Measurements from ENCODE around the gene NUDT7. TPM values are rescaled to one million over a fixed set of nuclear protein-coding genes. Genes with fewer than 3 reads are reported as not detected.

NUDT7 gene
- total RNA-seq, 1 donor: 5.1 TPM

GRCh38 chr16:77705351-77705750 lies 17.0 kb upstream of the NUDT7 start:
- no peaks in the 10 kb centered on the region for H3K4me1 ChIP-seq (ENCODE audit: insufficient read depth, low read length)
- H3K27me3 ChIP-seq (ENCODE audit: insufficient read depth, low read length): no peaks in the 10 kb centered on the region
- no peaks in the 10 kb centered on the region for H4K20me1 ChIP-seq (ENCODE audit: insufficient read depth, low read length)
- no peaks in the 10 kb centered on the region for H3K79me2 ChIP-seq (ENCODE audit: insufficient read depth, low read length)
- no peak for TF ChIP-seq CTCF (IDR thresholded peaks at IDR 0.05; ENCODE audit: extremely low read depth, low read depth, low read length)
- H3K36me3 ChIP-seq (ENCODE audit: insufficient read depth, low read length): no peaks in the 10 kb centered on the region
- H2AFZ ChIP-seq (ENCODE audit: low read length): no peak overlapping the region
- no peak overlapping the region for H3K4me2 ChIP-seq (ENCODE audit: insufficient read depth, low read length)
- no peak overlapping the region for H3K4me3 ChIP-seq (ENCODE audit: insufficient read depth, low read length)
- H3K27ac ChIP-seq (ENCODE audit: low read depth, low read length): no peak overlapping the region
- DNase-seq (ENCODE audit: insufficient read length, low spot score, missing footprints): no peak
- H3K9me3 ChIP-seq (ENCODE audit: low read depth, low read length): no peaks in the 10 kb centered on the region

- Histone ChIP-seq H2AFZ (ENCODE audit: low read length) (no peak overlapping the region), H3K36me3 (ENCODE audit: insufficient read depth, low read length) (no peaks in the 10 kb centered on the region), H3K4me3 (ENCODE audit: insufficient read depth, low read length) (no peak overlapping the region), H3K9me3 (ENCODE audit: low read depth, low read length) (no peaks in the 10 kb centered on the region), H3K4me1 (ENCODE audit: insufficient read depth, low read length) (no peaks in the 10 kb centered on the region), H3K79me2 (ENCODE audit: insufficient read depth, low read length) (no peaks in the 10 kb centered on the region), H3K27ac (ENCODE audit: low read depth, low read length) (no peak overlapping the region), H4K20me1 (ENCODE audit: insufficient read depth, low read length) (no peaks in the 10 kb centered on the region), H3K27me3 (ENCODE audit: insufficient read depth, low read length) (no peaks in the 10 kb centered on the region), H3K4me2 (ENCODE audit: insufficient read depth, low read length) (no peak overlapping the region)
- DNase-seq (ENCODE audit: insufficient read length, low spot score, missing footprints): no peak
- no peak for TF ChIP-seq CTCF (IDR thresholded peaks at IDR 0.05; ENCODE audit: extremely low read depth, low read depth, low read length)
These were observed 11.1 kb upstream of the NUDT7 start for GRCh38 chr16:77711179-77711578.

GRCh38 chr16:77711775-77712174 lies 10.5 kb upstream of the NUDT7 start:
- H3K4me3 ChIP-seq (ENCODE audit: insufficient read depth, low read length): peak overlapping the region; percentile 38
- H4K20me1 ChIP-seq (ENCODE audit: insufficient read depth, low read length): no peaks in the 10 kb centered on the region
- H3K4me1 ChIP-seq (ENCODE audit: insufficient read depth, low read length): no peaks in the 10 kb centered on the region
- no peaks in the 10 kb centered on the region for H3K27me3 ChIP-seq (ENCODE audit: insufficient read depth, low read length)
- DNase-seq (ENCODE audit: insufficient read length, low spot score, missing footprints): no peak
- no peaks in the 10 kb centered on the region for H3K36me3 ChIP-seq (ENCODE audit: insufficient read depth, low read length)
- no peak overlapping the region for H3K27ac ChIP-seq (ENCODE audit: low read depth, low read length)
- H3K79me2 ChIP-seq (ENCODE audit: insufficient read depth, low read length): no peaks in the 10 kb centered on the region
- H3K9me3 ChIP-seq (ENCODE audit: low read depth, low read length): no peaks in the 10 kb centered on the region
- peak overlapping the region; percentile 64 for H2AFZ ChIP-seq (ENCODE audit: low read length)
- no peak for TF ChIP-seq CTCF (IDR thresholded peaks at IDR 0.05; ENCODE audit: extremely low read depth, low read depth, low read length)
- H3K4me2 ChIP-seq (ENCODE audit: insufficient read depth, low read length): peak overlapping the region; percentile 21

- Histone ChIP-seq H3K4me1 (ENCODE audit: insufficient read depth, low read length) (no peaks in the 10 kb centered on the region), H3K27ac (ENCODE audit: low read depth, low read length) (no peak overlapping the region), H3K79me2 (ENCODE audit: insufficient read depth, low read length) (no peaks in the 10 kb centered on the region), H3K27me3 (ENCODE audit: insufficient read depth, low read length) (no peaks in the 10 kb centered on the region), H2AFZ (ENCODE audit: low read length) (no peak overlapping the region), H3K9me3 (ENCODE audit: low read depth, low read length) (no peaks in the 10 kb centered on the region), H3K36me3 (ENCODE audit: insufficient read depth, low read length) (no peaks in the 10 kb centered on the region), H3K4me3 (ENCODE audit: insufficient read depth, low read length) (no peak overlapping the region), H3K4me2 (ENCODE audit: insufficient read depth, low read length) (no peak overlapping the region), H4K20me1 (ENCODE audit: insufficient read depth, low read length) (no peaks in the 10 kb centered on the region)
- DNase-seq (ENCODE audit: insufficient read length, low spot score, missing footprints): no peak
- TF ChIP-seq CTCF (IDR thresholded peaks at IDR 0.05; ENCODE audit: extremely low read depth, low read depth, low read length): no peak
These were observed 7.2 kb upstream of the NUDT7 start for GRCh38 chr16:77715145-77715544.
